AG09309 (cell line): ENCODE measurements around the gene GCN1.
"Not testable (repeated sequence)": the region's sequence is repeated elsewhere in the genome, so short reads cannot be mapped to it uniquely, and the experiment has no call there.

Source experiments
- DNase-seq: peaks from one replicate; pipeline ENCODE4 v3.0.0-alpha.2; 2010; ENCODE audit warnings: low read depth
- H3K4me3 ChIP-seq: 2 replicates; pipeline ENCODE4 v1.5.1; 2011; ENCODE audit warnings: mild to moderate bottlenecking, low read depth, low read length, moderate library complexity; ENCODE audit not compliant: control insufficient read depth
- CTCF ChIP-seq: IDR thresholded peaks from 2 replicates; pipeline ENCODE4 v1.5.1; 2011; ENCODE audit warnings: mild to moderate bottlenecking, low read depth, low read length, inconsistent platforms; ENCODE audit not compliant: insufficient read depth, control insufficient read depth; ENCODE audit errors: missing control alignments

The GCN1 gene

GRCh38 chr12:120215766-120216735 is 21.5 kb upstream of the GCN1 start:
- no peak for DNase-seq
- no peak overlapping the region for H3K4me3 ChIP-seq
- TF ChIP-seq CTCF = no peak

GRCh38 chr12:120215357-120215735 is 20.8 kb upstream of the GCN1 start:
- no peak for DNase-seq
- no peak for TF ChIP-seq CTCF
- no peak overlapping the region for H3K4me3 ChIP-seq

- no peak overlapping the region for H3K4me3 ChIP-seq
- DNase-seq = no peak
- TF ChIP-seq CTCF = no peak
Measured at GRCh38 chr12:120214626-120215356, 20.3 kb upstream of the GCN1 start.

GRCh38 chr12:120213758-120214157 is 19.2 kb upstream of the GCN1 start:
- no peak for TF ChIP-seq CTCF
- no peak for DNase-seq
- H3K4me3 ChIP-seq = no peak overlapping the region

GRCh38 chr12:120213182-120213581 is 18.7 kb upstream of the GCN1 start:
- not testable (repeated sequence) for DNase-seq, H3K4me3 ChIP-seq

- no peak for TF ChIP-seq CTCF
- no peak for DNase-seq
- H3K4me3 ChIP-seq = no peak overlapping the region
Measured at GRCh38 chr12:120212301-120212700, 17.8 kb upstream of the GCN1 start.

GRCh38 chr12:120211904-120212283 is 17.4 kb upstream of the GCN1 start:
- no peak for TF ChIP-seq CTCF
- no peak overlapping the region for H3K4me3 ChIP-seq
- DNase-seq = no peak
